ENCODE measurements around the gene DARS1. TPM values are rescaled to one million over a fixed set of nuclear protein-coding genes. Genes with fewer than 3 reads are reported as not detected.

The DARS1 gene
- total and polyA plus RNA-seq, 5 donors from 2014 or later = 51.8 to 144 (median 128) TPM

- no peak for ATAC-seq (ENCODE audit: low read depth in 2 of 2)
- Histone ChIP-seq H3K4me3 (ENCODE audit: low read depth, low read length) (no peak overlapping the region), H3K27ac (ENCODE audit: insufficient read depth, low read length, poor library complexity, severe bottlenecking) (no peak overlapping the region), H3K4me1 (ENCODE audit: control insufficient read depth, insufficient read depth, low read length, poor library complexity, severe bottlenecking) (no peaks in the 10 kb centered on the region), H3K9me3 (ENCODE audit: control insufficient read depth in 2 of 2, low read length in 2 of 2) (no peaks in the 10 kb centered on the region), H3K27me3 (ENCODE audit: control insufficient read depth, insufficient read depth, low read length) (no peaks in the 10 kb centered on the region), H3K36me3 (ENCODE audit: control insufficient read depth, insufficient read depth, low read length) (peaks cover 37% of the 10 kb centered on the region)
- Mint-ChIP-seq H3K9me3 (no peaks in the 10 kb centered on the region), H3K27ac (peak overlapping the region in 2 of 3 donors; percentile 1 to 70), H3K36me3 (peaks cover 29% of the 10 kb centered on the region), H3K27me3 (no peaks in the 10 kb centered on the region), H3K4me3 (peak overlapping the region in 1 of 4 donors; percentile 32), H3K4me1 (peaks cover 4 to 19% (median 8%) of the 10 kb centered on the region in 4 donors)
- peak; percentile 30 to 78 (median 64) for DNase-seq
Measured at GRCh38 chr2:135913727-135914365, 71.6 kb downstream of the DARS1 start.

GRCh38 chr2:135909976-135910375 lies 75.5 kb downstream of the DARS1 start:
- no peak for DNase-seq
- peaks cover 55% of the 10 kb centered on the region for H3K36me3 Mint-ChIP-seq
- no peaks in the 10 kb centered on the region for H3K9me3 Mint-ChIP-seq
- no peak overlapping the region for H3K27ac ChIP-seq (ENCODE audit: insufficient read depth, low read length, poor library complexity, severe bottlenecking)
- H3K4me1 Mint-ChIP-seq = peaks cover 0 to 7% (median 4%) of the 10 kb centered on the region in 4 donors
- no peak overlapping the region for H3K4me3 ChIP-seq (ENCODE audit: low read depth, low read length)
- no peak overlapping the region for H3K27ac Mint-ChIP-seq
- H3K27me3 Mint-ChIP-seq = no peaks in the 10 kb centered on the region
- H3K4me1 ChIP-seq (ENCODE audit: control insufficient read depth, insufficient read depth, low read length, poor library complexity, severe bottlenecking) = no peaks in the 10 kb centered on the region
- no peaks in the 10 kb centered on the region for H3K9me3 ChIP-seq (ENCODE audit: control insufficient read depth in 2 of 2, low read length in 2 of 2)
- H3K27me3 ChIP-seq (ENCODE audit: control insufficient read depth, insufficient read depth, low read length) = no peaks in the 10 kb centered on the region
- no peak overlapping the region for H3K4me3 Mint-ChIP-seq
- no peak for ATAC-seq (ENCODE audit: low read depth in 2 of 2)
- peaks cover 47% of the 10 kb centered on the region for H3K36me3 ChIP-seq (ENCODE audit: control insufficient read depth, insufficient read depth, low read length)

- H3K27me3 ChIP-seq (ENCODE audit: control insufficient read depth, insufficient read depth, low read length) = no peaks in the 10 kb centered on the region
- no peak overlapping the region for H3K4me3 Mint-ChIP-seq
- ATAC-seq (ENCODE audit: low read depth in 2 of 2) (no peak), DNase-seq (no peak)
- H3K27ac ChIP-seq (ENCODE audit: insufficient read depth, low read length, poor library complexity, severe bottlenecking) = no peak overlapping the region
- no peaks in the 10 kb centered on the region for H3K4me1 ChIP-seq (ENCODE audit: control insufficient read depth, insufficient read depth, low read length, poor library complexity, severe bottlenecking)
- H3K27me3 Mint-ChIP-seq = no peaks in the 10 kb centered on the region
- peaks cover 39% of the 10 kb centered on the region for H3K36me3 ChIP-seq (ENCODE audit: control insufficient read depth, insufficient read depth, low read length)
- H3K9me3 Mint-ChIP-seq = no peaks in the 10 kb centered on the region
- H3K27ac Mint-ChIP-seq = no peak overlapping the region
- no peak overlapping the region for H3K4me3 ChIP-seq (ENCODE audit: low read depth, low read length)
- H3K36me3 Mint-ChIP-seq = peaks cover 48% of the 10 kb centered on the region
- H3K4me1 Mint-ChIP-seq = peaks cover 0 to 3% (median 0%) of the 10 kb centered on the region in 4 donors
- no peaks in the 10 kb centered on the region for H3K9me3 ChIP-seq (ENCODE audit: control insufficient read depth in 2 of 2, low read length in 2 of 2)
Measured at GRCh38 chr2:135905679-135906078, 79.7 kb downstream of the DARS1 start.

GRCh38 chr2:135904341-135904989 lies 81.0 kb downstream of the DARS1 start:
- Mint-ChIP-seq H3K9me3 (no peaks in the 10 kb centered on the region), H3K27me3 (no peaks in the 10 kb centered on the region), H3K27ac (peak overlapping the region in 2 of 3 donors; percentile 23 to 34), H3K4me3 (no peak overlapping the region), H3K4me1 (peaks cover 0 to 2% (median 0%) of the 10 kb centered on the region in 4 donors), H3K36me3 (peaks cover 40% of the 10 kb centered on the region)
- DNase-seq (peak in 1 of 3 donors; percentile 15), ATAC-seq (ENCODE audit: low read depth in 2 of 2) (no peak)
- Histone ChIP-seq H3K27ac (ENCODE audit: insufficient read depth, low read length, poor library complexity, severe bottlenecking) (no peak overlapping the region), H3K4me3 (ENCODE audit: low read depth, low read length) (no peak overlapping the region), H3K9me3 (ENCODE audit: control insufficient read depth in 2 of 2, low read length in 2 of 2) (no peaks in the 10 kb centered on the region), H3K36me3 (ENCODE audit: control insufficient read depth, insufficient read depth, low read length) (peaks cover 32% of the 10 kb centered on the region), H3K27me3 (ENCODE audit: control insufficient read depth, insufficient read depth, low read length) (no peaks in the 10 kb centered on the region), H3K4me1 (ENCODE audit: control insufficient read depth, insufficient read depth, low read length, poor library complexity, severe bottlenecking) (no peaks in the 10 kb centered on the region)

GRCh38 chr2:135903650-135904049 lies 81.8 kb downstream of the DARS1 start:
- Mint-ChIP-seq H3K9me3 (no peaks in the 10 kb centered on the region), H3K4me3 (no peak overlapping the region), H3K4me1 (peaks cover 0 to 2% (median 0%) of the 10 kb centered on the region in 4 donors), H3K27me3 (no peaks in the 10 kb centered on the region), H3K27ac (peak overlapping the region in 1 of 3 donors; percentile 26), H3K36me3 (peaks cover 36% of the 10 kb centered on the region)
- no peak for DNase-seq
- Histone ChIP-seq H3K4me3 (ENCODE audit: low read depth, low read length) (no peak overlapping the region), H3K9me3 (ENCODE audit: control insufficient read depth in 2 of 2, low read length in 2 of 2) (no peaks in the 10 kb centered on the region), H3K27ac (ENCODE audit: insufficient read depth, low read length, poor library complexity, severe bottlenecking) (no peak overlapping the region), H3K27me3 (ENCODE audit: control insufficient read depth, insufficient read depth, low read length) (no peaks in the 10 kb centered on the region), H3K4me1 (ENCODE audit: control insufficient read depth, insufficient read depth, low read length, poor library complexity, severe bottlenecking) (no peaks in the 10 kb centered on the region), H3K36me3 (ENCODE audit: control insufficient read depth, insufficient read depth, low read length) (peaks cover 27% of the 10 kb centered on the region)
- no peak for ATAC-seq (ENCODE audit: low read depth in 2 of 2)

- no peak overlapping the region for H3K4me3 Mint-ChIP-seq
- H3K27ac Mint-ChIP-seq = no peak overlapping the region
Measured at GRCh38 chr2:135899567-135899966, 85.9 kb downstream of the DARS1 start.

GRCh38 chr2:135898234-135898786 lies 87.1 kb downstream of the DARS1 start:
- Histone ChIP-seq H3K27me3 (ENCODE audit: control insufficient read depth, insufficient read depth, low read length) (no peaks in the 10 kb centered on the region), H3K4me1 (ENCODE audit: control insufficient read depth, insufficient read depth, low read length, poor library complexity, severe bottlenecking) (no peaks in the 10 kb centered on the region), H3K9me3 (ENCODE audit: control insufficient read depth in 2 of 2, low read length in 2 of 2) (no peaks in the 10 kb centered on the region), H3K36me3 (ENCODE audit: control insufficient read depth, insufficient read depth, low read length) (no peaks in the 10 kb centered on the region), H3K27ac (ENCODE audit: insufficient read depth, low read length, poor library complexity, severe bottlenecking) (no peak overlapping the region), H3K4me3 (ENCODE audit: low read depth, low read length) (no peak overlapping the region)
- no peak for ATAC-seq (ENCODE audit: low read depth in 2 of 2)
- H3K9me3 Mint-ChIP-seq = no peaks in the 10 kb centered on the region
- peaks cover 6% of the 10 kb centered on the region for H3K36me3 Mint-ChIP-seq
- DNase-seq = no peak
- no peaks in the 10 kb centered on the region for H3K27me3 Mint-ChIP-seq
- H3K4me1 Mint-ChIP-seq = peaks cover 0 to 2% (median 0%) of the 10 kb centered on the region in 4 donors
- H3K4me3 Mint-ChIP-seq = no peak overlapping the region
- no peak overlapping the region for H3K27ac Mint-ChIP-seq

More at GRCh38 chr2:135899567-135899966, 85.9 kb downstream of the DARS1 start:
- Histone ChIP-seq H3K27me3 (ENCODE audit: control insufficient read depth, insufficient read depth, low read length) (no peaks in the 10 kb centered on the region), H3K4me1 (ENCODE audit: control insufficient read depth, insufficient read depth, low read length, poor library complexity, severe bottlenecking) (no peaks in the 10 kb centered on the region), H3K36me3 (ENCODE audit: control insufficient read depth, insufficient read depth, low read length) (peaks cover 8% of the 10 kb centered on the region), H3K4me3 (ENCODE audit: low read depth, low read length) (no peak overlapping the region), H3K27ac (ENCODE audit: insufficient read depth, low read length, poor library complexity, severe bottlenecking) (no peak overlapping the region), H3K9me3 (ENCODE audit: control insufficient read depth in 2 of 2, low read length in 2 of 2) (no peaks in the 10 kb centered on the region)
- ATAC-seq (ENCODE audit: low read depth in 2 of 2) (no peak), DNase-seq (no peak)
- H3K36me3 Mint-ChIP-seq = peaks cover 11% of the 10 kb centered on the region
- H3K27me3 Mint-ChIP-seq = no peaks in the 10 kb centered on the region
- peaks cover 0 to 2% (median 0%) of the 10 kb centered on the region in 4 donors for H3K4me1 Mint-ChIP-seq
- H3K9me3 Mint-ChIP-seq = no peaks in the 10 kb centered on the region
